ENCODE results near the gene FERMT1.

The FERMT1 gene, protein sequence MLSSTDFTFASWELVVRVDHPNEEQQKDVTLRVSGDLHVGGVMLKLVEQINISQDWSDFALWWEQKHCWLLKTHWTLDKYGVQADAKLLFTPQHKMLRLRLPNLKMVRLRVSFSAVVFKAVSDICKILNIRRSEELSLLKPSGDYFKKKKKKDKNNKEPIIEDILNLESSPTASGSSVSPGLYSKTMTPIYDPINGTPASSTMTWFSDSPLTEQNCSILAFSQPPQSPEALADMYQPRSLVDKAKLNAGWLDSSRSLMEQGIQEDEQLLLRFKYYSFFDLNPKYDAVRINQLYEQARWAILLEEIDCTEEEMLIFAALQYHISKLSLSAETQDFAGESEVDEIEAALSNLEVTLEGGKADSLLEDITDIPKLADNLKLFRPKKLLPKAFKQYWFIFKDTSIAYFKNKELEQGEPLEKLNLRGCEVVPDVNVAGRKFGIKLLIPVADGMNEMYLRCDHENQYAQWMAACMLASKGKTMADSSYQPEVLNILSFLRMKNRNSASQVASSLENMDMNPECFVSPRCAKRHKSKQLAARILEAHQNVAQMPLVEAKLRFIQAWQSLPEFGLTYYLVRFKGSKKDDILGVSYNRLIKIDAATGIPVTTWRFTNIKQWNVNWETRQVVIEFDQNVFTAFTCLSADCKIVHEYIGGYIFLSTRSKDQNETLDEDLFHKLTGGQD

DNA sequence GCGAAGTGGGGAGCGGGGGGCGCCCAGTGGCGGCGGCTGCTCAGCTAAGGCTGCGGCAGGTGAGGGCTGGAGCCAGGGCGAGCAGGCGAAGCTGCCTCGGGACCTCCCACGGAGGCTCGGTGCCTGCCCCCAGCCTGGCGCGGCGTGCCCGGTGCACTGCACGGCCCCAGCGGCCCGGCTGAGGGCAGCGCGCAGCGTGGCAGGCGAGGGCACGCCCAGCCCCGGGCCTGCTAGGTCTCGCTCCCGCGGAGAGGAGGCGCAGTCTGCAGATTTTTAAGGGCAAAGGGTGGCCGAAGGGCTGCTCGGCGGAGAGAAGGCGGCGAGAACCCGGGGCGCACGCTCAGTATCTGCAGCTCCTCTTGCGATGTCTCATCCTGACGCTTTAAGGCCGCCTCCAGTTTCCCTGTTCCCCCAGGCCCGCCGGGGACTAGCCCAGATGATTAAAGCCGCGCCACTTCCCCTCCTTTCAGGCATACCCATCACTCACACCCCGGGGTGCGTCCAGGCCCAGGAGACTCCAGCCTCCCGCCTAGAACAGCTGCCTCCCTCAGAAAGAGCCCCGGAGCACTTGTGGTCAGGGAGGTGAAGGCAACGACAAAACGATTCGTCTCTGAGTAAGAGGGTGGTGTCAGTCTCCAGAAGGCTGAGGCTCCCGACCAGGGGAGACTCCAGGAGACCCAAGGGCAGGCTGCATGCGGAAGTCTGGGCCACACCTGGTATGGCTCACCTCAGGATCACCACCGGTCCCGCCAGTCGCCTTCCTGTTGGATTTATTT, at the start of gene FERMT1:
Gene FERMT1 (minus strand): TSS at position 158 of the 776 bp plus-strand sequence. CDS start 3,476 bp downstream, outside the sequence.
- Mint-ChIP-seq H3K4me3 (peak within 1 kb of the TSS; percentile 66), H3K27me3 (peaks cover 57% of the 10 kb centered on the region), H3K27ac (no peak within 1 kb of the TSS)

DNA sequence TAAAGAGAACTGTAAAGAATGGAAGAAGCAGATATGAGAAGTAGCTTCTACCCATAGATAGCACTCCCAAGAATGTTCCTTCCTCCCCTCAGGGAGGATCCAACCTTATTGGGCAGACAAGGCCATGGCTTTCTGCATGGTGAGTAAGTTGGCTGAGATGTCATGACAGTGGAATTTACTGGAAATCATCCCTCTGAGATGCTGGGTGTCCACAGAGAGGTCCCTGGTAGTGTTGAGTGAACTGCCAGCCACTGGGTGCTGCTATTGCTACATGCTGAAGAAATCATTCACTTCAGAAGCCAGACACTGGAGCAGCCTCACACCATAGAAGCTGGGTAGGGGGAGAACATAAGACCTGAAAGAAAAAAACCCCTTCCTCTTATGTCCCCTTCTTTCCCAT, 46.4 kb upstream of the FERMT1 start:
- H3K36me3 Mint-ChIP-seq (ENCODE audit: low read depth) = no peaks in the 10 kb centered on the region
- H3K9me3 Mint-ChIP-seq = peaks cover 4% of the 10 kb centered on the region
- no peak overlapping the region for H3K4me3 Mint-ChIP-seq
- no peak for DNase-seq
- H3K27me3 Mint-ChIP-seq = peaks cover 8% of the 10 kb centered on the region
- no peaks in the 10 kb centered on the region for H3K4me1 Mint-ChIP-seq (ENCODE audit: low read depth)
- H3K27ac Mint-ChIP-seq = no peak overlapping the region

More for the DNA sequence above, at the start of gene FERMT1:
- H3K4me1 Mint-ChIP-seq (ENCODE audit: low read depth) = peaks cover 13% of the 10 kb centered on the region
- peak; percentile 55 for DNase-seq
- no peaks in the 10 kb centered on the region for H3K36me3 Mint-ChIP-seq (ENCODE audit: low read depth)
- H3K9me3 Mint-ChIP-seq = no peaks in the 10 kb centered on the region

DNA sequence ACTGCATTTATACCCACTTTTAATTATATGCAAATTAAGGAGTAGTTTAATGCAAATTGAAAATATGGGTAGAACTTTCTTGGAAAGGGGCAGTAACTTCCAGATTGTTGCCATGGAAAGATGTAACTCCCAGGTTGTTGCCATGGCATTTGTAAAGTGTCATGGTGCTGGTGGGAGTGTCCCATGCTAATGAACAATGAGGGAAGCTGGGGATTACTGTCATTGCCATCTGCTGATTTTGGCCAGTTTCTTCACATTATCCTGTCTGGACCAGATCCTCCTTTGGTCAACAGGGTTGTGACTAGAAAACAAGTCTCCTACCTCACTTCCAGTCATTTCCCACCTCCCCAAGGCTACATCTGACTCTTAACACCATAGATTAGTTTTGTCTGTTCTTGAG, 45.4 kb upstream of the FERMT1 start:
- Mint-ChIP-seq H3K27me3 (peaks cover 10% of the 10 kb centered on the region), H3K36me3 (ENCODE audit: low read depth) (no peaks in the 10 kb centered on the region), H3K9me3 (peaks cover 4% of the 10 kb centered on the region), H3K4me1 (ENCODE audit: low read depth) (no peaks in the 10 kb centered on the region), H3K27ac (no peak overlapping the region), H3K4me3 (no peak overlapping the region)
- no peak for DNase-seq

DNA sequence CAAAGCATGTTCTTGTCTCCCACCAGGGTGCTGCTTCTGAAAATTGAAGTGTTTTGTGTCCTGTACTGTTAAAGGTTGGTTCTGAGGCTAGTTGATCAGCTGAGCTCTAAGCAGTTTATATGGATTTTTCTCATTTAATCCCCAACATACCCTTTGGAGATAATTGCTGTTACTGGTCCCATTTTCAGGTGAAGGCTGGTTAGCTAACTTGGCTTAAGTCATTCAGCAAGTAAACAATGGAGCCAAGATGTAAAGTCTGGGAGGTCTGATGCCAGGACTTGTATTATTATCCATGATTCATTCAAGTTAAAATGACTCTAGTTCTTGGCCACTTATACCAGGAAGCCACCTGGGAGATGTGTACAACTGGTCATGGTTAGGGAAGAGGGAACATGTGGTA, 42.5 kb upstream of the FERMT1 start:
- Mint-ChIP-seq H3K4me3 (no peak overlapping the region), H3K27me3 (peaks cover 17% of the 10 kb centered on the region), H3K36me3 (ENCODE audit: low read depth) (no peaks in the 10 kb centered on the region), H3K4me1 (ENCODE audit: low read depth) (no peaks in the 10 kb centered on the region), H3K27ac (no peak overlapping the region), H3K9me3 (no peaks in the 10 kb centered on the region)
- no peak for DNase-seq

DNA sequence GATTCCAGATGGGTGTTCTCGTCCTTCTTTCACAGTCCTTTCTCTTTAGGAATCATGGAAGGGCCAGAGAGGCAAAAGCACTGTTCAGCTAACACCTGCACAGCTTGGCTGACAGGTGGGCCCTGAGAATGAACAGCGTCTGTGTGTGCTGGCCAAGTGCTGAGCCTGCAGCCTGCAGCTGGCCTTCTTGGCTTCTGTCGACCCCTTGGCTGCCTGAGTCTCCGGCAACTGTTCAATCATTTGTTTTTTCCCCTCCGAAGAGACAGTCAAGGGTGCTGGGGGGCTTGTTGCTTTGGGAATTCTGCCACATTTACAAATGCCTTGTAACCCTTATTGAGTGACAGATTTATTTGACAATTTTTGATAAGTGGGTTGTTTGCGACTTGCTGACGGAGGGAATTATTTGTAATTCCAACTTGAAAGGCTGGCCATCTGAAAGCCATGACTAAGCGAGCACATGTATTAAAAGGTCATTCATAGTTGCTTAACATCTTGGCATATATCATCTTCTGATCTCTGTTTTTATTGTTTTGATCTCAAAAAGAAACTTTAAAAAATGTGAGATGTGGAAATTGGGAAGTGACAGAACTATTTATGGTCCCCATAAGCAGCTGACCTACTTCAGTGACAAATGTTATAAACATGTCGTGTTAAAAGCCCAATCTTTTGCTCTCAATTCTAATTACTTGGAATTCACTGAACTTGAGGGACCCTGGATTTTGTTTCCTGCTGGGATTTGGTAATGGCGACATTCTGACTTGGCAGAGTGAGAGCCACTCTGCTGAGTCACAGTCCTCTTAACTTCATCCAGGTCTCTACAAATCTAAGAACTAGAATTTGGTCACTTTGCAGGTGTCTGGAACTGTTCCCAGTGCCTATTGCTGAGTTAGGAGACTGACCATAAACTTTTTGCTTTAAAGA, 41.9 kb upstream of the FERMT1 start:
- H3K27ac Mint-ChIP-seq = no peak overlapping the region
- H3K36me3 Mint-ChIP-seq (ENCODE audit: low read depth) = no peaks in the 10 kb centered on the region
- no peak for DNase-seq
- no peak overlapping the region for H3K4me3 Mint-ChIP-seq
- peaks cover 18% of the 10 kb centered on the region for H3K27me3 Mint-ChIP-seq
- no peaks in the 10 kb centered on the region for H3K9me3 Mint-ChIP-seq
- no peaks in the 10 kb centered on the region for H3K4me1 Mint-ChIP-seq (ENCODE audit: low read depth)

DNA sequence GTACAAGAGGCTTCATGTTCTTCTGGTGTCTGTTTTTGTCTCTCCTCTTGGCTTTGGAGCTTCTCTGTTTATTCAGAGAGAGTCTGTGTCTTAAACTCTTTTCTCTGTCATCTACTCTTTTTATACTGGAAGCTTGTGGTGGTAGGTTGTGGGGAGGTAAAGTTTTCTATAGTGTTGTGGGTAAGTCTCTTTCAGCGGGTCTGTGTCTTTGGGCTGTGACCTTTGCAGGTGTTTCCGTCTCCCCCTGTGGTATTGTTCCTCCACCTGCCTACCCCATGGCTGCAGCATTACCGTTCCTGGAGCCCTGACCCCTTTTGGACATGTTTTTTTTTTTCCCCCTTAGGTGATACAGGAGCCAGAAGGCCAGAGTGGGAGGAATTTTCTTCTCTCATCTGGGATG, 37.9 kb upstream of the FERMT1 start:
- Mint-ChIP-seq H3K27ac (no peak overlapping the region), H3K36me3 (ENCODE audit: low read depth) (no peaks in the 10 kb centered on the region), H3K9me3 (peaks cover 15% of the 10 kb centered on the region), H3K27me3 (peaks cover 26% of the 10 kb centered on the region), H3K4me1 (ENCODE audit: low read depth) (no peaks in the 10 kb centered on the region), H3K4me3 (no peak overlapping the region)
- DNase-seq = no peak

DNA sequence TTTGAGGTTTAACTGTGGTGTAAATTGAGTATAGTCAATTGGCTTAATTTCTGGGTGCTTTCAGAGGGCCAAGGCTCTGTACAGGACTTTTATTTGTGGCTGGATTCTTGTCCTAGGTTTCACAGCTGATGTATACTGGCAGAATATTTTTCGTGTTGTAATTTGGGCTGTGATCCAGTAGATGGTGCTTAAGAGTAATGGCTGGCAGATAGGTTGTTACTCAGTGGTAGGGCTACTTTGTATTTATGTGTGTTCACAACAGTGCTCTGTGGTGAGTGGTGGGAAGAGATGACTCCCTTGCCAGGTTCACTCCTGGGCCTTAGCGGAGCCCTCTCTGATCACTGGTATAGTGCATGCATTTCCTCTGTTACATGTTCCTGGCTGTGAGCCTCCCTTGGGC, 34.5 kb upstream of the FERMT1 start:
- Mint-ChIP-seq H3K4me1 (ENCODE audit: low read depth) (no peaks in the 10 kb centered on the region), H3K36me3 (ENCODE audit: low read depth) (no peaks in the 10 kb centered on the region), H3K27me3 (peaks cover 26% of the 10 kb centered on the region), H3K27ac (no peak overlapping the region), H3K4me3 (no peak overlapping the region), H3K9me3 (peaks cover 15% of the 10 kb centered on the region)
- DNase-seq = no peak

DNA sequence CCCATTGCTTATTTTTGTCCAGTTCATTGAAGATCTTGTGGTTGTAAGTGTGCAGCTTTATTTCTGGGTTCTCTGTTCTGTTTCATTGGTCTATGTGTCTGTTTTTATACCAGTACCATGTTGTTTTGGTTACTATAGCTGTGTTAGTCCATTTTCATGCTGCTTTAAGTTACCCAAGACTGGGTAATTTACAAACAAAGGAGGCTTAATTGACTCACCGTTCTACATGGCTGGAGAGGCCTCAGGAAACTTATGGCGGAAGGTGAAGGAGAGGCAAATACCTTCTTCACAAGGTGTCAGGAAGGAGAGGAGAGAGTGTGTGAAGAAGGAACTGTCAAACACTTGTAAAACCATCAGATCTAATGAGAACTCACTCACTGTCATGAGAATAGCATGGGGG, 29.9 kb upstream of the FERMT1 start:
- H3K27ac Mint-ChIP-seq = no peak overlapping the region
- H3K36me3 Mint-ChIP-seq (ENCODE audit: low read depth) = no peaks in the 10 kb centered on the region
- H3K9me3 Mint-ChIP-seq = peaks cover 15% of the 10 kb centered on the region
- peaks cover 25% of the 10 kb centered on the region for H3K27me3 Mint-ChIP-seq
- H3K4me1 Mint-ChIP-seq (ENCODE audit: low read depth) = no peaks in the 10 kb centered on the region
- H3K4me3 Mint-ChIP-seq = no peak overlapping the region
- no peak for DNase-seq

DNA sequence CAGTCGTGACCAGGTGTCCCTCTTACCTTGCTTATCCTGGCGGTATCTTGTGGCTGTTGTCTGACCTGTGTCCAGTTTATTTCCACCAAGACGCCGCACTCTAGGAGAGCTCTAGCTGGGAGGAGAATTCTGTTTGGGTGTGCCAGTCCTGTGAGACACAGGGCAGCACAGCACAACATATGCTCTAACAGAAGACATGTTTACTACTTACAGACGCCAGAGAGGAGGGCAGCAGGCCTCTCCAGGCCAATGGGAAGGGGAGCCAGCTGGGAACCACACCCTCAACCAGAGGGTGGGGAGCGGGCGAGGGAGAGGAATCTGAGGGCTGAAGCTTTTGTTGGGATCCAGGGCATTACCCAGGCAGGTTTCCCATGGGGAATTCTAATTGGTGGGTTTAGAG, 25.2 kb upstream of the FERMT1 start:
- Mint-ChIP-seq H3K27ac (no peak overlapping the region), H3K4me1 (ENCODE audit: low read depth) (no peaks in the 10 kb centered on the region), H3K27me3 (peaks cover 16% of the 10 kb centered on the region), H3K9me3 (no peaks in the 10 kb centered on the region), H3K36me3 (ENCODE audit: low read depth) (no peaks in the 10 kb centered on the region), H3K4me3 (no peak overlapping the region)
- DNase-seq = no peak

DNA sequence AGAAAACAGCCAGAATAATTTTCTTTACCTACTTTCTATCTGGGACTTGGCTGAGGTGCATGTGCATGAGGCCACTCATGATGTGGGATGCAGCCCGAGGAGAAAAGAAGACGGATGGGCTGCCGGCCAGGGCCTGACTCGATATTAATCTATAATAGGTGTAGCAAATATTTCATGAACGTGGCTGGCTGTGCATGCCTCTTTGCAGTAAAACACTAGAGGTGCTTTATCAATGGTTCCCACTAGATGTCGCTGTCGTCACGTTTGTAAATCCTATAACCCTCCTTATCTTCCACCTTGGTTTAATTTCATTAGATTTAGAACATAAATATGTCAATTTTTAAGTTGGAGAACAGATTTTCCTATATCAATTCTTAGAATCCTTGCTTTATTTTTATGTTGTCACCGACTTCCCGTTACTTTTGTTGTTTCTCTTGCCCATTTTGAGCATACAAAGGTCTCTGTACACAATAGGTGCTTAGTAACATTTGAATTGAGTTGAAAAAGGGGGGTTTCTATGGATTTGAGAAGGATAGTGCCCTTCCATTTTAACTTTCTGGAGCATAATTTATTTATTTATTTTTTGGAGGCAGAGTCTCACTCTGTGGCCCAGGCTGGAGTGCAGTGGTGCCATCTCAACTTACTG, 19.6 kb upstream of the FERMT1 start:
- Mint-ChIP-seq H3K4me3 (no peak overlapping the region), H3K4me1 (ENCODE audit: low read depth) (no peaks in the 10 kb centered on the region), H3K36me3 (ENCODE audit: low read depth) (no peaks in the 10 kb centered on the region), H3K9me3 (no peaks in the 10 kb centered on the region), H3K27me3 (peaks cover 4% of the 10 kb centered on the region), H3K27ac (no peak overlapping the region)
- DNase-seq = peak; percentile 32

DNA sequence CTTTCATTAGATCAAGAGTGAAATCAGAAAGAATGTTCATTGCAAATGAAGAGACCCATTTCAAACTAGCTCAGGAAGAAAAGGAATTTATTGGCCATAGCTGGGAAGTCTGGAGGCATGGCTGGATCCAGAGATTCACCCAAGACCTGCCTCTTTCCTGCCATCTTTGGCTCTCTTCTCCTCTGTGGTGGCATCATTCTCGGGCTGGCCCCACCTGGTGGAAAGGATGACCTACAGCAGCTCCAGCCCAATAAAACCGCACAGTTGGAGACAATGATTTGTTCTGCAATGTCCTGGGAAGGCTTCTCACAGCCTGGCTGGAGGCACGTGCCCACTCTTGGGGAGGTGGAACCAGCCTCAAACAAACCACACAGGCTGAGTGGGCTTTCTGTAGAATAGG, 18.1 kb upstream of the FERMT1 start:
- Mint-ChIP-seq H3K9me3 (no peaks in the 10 kb centered on the region), H3K4me1 (ENCODE audit: low read depth) (no peaks in the 10 kb centered on the region), H3K4me3 (no peak overlapping the region), H3K27me3 (peaks cover 8% of the 10 kb centered on the region), H3K36me3 (ENCODE audit: low read depth) (no peaks in the 10 kb centered on the region), H3K27ac (no peak overlapping the region)
- DNase-seq = no peak

DNA sequence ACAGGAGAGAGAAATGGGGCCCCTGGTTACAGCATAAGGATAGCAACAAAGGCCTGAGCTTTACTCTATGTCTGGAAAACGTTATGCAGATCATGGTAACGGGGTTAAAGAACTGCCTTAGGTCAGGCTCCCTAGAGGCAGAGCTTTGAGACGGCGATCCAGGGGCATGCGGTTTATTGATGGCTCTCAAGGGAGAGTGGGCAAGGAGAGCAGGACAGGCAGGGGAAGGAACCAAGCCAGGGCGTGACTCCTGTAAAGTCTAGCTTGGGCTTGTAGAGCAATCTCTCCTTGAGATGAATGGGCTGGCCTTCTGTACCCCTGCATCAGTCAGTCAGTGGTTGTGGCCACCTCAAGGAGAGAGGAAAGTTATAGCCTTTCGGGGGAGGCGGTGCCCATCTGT, 12.5 kb upstream of the FERMT1 start:
- no peak overlapping the region for H3K4me3 Mint-ChIP-seq
- H3K27me3 Mint-ChIP-seq = peaks cover 21% of the 10 kb centered on the region
- H3K36me3 Mint-ChIP-seq (ENCODE audit: low read depth) = no peaks in the 10 kb centered on the region
- no peaks in the 10 kb centered on the region for H3K4me1 Mint-ChIP-seq (ENCODE audit: low read depth)
- H3K9me3 Mint-ChIP-seq = no peaks in the 10 kb centered on the region
- no peak for DNase-seq
- no peak overlapping the region for H3K27ac Mint-ChIP-seq

DNA sequence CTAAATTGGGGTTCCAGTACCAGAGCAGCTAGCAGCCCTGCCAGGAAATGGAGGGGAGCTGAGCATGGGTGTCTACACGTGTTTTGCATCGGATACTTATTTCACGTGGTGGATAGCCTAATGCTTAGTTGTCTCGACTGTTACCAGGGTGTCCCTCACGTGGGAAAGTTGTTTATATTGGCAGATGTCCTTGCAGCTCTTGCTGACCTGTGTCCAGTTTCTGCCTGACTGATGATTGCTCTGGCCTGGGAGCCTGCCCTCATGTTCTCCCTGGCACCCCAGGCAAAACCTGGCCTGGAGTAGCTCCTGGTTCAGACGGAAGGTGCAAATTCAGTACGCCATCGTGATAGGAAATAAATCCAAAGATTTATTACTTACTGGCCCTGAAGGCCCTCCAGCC, 11.8 kb upstream of the FERMT1 start:
- Mint-ChIP-seq H3K4me3 (no peak overlapping the region), H3K27me3 (peaks cover 21% of the 10 kb centered on the region), H3K27ac (no peak overlapping the region), H3K9me3 (no peaks in the 10 kb centered on the region), H3K4me1 (ENCODE audit: low read depth) (no peaks in the 10 kb centered on the region), H3K36me3 (ENCODE audit: low read depth) (no peaks in the 10 kb centered on the region)
- DNase-seq = no peak

DNA sequence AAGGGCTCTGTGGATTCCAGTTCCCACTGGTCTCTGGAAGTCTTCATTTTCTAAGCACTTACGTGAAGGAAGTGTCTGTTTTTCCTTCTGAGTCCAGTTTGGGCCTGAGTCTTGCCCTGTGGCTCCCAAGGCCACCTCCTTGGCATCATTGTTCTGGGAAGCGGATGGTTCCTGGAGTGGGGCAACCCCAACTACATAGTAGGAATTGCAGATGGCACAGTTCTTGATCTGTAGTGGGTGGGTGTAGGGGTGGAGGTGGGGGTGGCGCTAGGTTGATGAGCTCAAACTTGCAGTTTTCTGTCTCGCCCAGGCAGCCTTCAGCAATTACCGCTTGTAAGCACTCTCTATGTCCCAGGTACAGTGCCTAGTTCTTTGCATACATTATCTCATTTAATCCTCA, 7.2 kb upstream of the FERMT1 start:
- Mint-ChIP-seq H3K4me3 (no peak overlapping the region), H3K4me1 (ENCODE audit: low read depth) (no peaks in the 10 kb centered on the region), H3K27ac (no peak overlapping the region), H3K9me3 (no peaks in the 10 kb centered on the region), H3K27me3 (peaks cover 18% of the 10 kb centered on the region), H3K36me3 (ENCODE audit: low read depth) (no peaks in the 10 kb centered on the region)
- DNase-seq = no peak

Data from activated T-cell treated with anti-CD3 and anti-CD28 coated beads, Interleukin-2, amount 50 U/mL, for 24 hours (primary cell).